HG03060 (cell line): ENCODE results near the gene ABRACL.

Experiments
- ATAC-seq: cut with Tn5 transposase; IDR thresholded peaks from one replicate; pipeline ENCODE4 v1.9.1; 2021; ENCODE audit warnings: low read depth, moderate number of reproducible peaks; ENCODE audit not compliant: unreplicated experiment

Gene ABRACL

GRCh38 chr6:139051396-139052060, 23.0 kb downstream of the ABRACL start:
- no peak for ATAC-seq

DNA sequence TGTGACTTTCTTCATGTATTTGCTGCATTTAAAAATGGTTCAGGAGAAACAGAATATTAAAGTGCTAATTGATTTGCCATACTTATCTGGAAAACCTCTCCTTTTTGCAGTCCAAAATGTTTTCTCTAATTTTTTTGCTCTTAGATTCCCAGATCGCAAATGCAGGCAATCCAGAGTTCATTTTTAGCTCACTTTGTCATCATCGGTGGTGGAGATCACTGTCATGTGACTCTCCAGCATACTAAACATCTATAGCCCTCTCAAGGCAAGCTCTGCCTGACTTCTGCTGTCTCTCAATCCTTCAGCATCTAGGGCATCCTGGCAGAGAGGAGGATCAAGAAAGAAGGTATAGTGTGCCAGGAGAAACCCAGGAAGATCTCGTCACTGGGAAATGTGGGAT, 24.8 kb downstream of the ABRACL start:
- no peak for ATAC-seq

GRCh38 chr6:139054001-139054400, 25.5 kb downstream of the ABRACL start:
- no peak for ATAC-seq

DNA sequence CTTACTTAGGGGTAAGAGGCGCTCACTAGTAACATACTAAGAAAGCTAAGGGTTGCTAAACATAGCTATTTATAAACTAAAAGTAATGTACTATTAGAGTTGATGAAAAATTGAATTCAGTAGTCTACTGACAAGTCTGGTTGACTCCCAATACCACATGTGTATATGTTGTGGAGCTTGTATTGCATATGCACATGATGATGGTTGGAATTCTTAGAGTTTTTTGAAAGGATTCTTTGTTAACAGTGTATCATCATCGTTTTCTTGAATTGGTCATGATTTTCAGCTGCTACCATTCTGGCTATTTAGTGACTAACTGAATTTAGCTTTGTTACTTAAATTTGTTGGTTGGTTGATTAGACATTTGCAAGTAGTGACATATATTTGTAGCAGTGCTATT, 27.2 kb downstream of the ABRACL start:
- ATAC-seq: no peak

DNA sequence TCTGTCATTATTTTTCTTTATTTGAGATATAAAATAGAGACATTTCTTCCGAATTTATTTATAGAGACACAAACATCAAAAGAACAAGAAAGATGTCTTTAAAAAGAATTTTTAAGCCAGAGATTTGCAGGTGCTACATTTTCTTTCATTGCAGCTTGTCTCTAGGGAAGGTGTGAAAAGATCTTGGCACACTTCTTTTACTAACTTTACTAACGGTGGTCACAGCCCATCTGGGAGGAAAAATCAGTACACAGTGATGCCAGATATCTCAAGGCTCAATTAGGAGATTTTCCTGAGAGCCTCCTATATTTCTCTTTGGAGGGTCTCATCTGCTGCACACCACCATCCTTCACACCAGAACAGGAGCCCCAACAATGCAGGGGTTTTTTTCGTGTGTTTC, 29.5 kb downstream of the ABRACL start:
- ATAC-seq: no peak

DNA sequence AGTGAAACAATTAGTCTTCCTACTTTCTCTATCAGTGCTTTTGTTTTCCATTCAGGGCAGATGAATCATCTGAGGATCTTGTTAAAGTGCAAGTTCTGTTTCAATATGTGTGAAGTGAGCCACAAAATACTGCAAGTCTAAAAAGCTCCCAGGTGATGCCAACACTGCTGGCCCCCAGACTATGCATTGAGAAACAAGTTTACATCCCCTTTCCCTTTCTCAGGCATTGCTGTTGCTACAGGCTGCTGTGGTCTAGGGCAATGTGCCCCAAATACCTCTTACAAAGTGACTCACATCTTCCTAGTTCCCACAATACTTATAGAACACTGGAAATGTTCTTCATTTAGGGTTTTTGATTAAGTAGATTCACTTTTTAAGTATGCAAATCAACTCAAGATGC, 31.8 kb downstream of the ABRACL start:
- no peak for ATAC-seq

DNA sequence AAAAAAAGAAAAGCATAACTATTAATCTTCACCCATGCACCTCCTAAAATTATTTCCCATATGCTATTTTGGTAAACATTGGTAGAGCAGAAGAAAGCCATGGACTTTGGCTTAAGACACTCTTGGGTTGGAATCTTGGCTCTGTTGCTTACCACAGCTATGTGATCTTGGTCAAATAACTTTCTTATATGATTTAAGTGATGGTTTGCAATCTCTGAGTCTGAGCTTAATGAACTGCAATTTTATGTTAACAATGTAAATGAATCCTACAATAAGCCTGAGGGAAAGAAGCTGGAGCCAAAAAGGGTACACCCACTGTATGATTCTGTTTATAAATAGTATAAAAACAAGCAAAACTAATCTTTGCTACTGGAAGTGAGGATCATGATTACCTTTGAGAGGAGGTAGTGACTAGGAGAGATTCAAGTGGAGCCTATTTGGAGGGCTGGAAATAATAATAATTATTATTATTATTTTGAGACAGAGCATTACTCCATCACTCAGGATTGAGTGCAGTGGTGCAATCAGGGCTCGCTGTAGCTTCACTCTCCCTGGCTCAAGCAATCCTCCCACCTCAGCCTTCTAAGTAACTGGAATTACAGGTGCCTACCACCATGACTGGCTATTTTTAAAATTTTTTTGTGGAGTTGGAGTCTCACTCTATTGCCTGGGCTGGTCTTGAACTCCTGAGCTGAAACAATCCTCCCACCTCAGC, 34.5 kb downstream of the ABRACL start:
- no peak for ATAC-seq

DNA sequence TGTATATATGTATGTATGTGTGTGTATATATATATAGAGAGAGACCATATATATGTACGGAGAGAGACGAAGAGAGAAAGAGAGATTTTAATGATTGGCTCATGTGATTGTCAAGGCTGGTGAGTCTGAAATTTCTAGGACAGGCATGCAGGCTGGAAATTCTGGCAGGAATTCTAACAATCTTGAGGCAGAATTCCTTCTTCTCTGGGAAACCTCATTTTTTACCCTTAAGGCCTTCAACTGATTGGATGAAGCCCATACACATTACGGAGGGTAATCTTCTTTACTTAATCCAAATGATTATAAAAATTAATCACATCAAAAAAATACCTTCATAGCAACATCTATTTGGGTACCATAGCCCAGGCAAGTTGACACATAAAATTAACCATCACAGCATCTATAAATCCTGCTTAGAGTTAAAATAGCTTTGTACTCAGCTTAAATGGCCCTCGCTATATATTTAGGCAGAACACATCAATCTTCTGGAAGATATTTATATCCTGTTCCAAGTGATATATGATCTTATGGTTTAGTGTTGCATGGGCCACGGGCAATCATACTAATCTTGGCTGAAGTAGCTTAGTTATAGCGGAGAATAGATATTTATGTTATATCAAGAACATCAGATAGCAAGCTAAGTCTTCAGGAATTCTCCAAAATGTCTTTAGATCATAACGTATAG, 36.6 kb downstream of the ABRACL start:
- no peak for ATAC-seq

GRCh38 chr6:139066080-139066479, 37.5 kb downstream of the ABRACL start:
- ATAC-seq: no peak

DNA sequence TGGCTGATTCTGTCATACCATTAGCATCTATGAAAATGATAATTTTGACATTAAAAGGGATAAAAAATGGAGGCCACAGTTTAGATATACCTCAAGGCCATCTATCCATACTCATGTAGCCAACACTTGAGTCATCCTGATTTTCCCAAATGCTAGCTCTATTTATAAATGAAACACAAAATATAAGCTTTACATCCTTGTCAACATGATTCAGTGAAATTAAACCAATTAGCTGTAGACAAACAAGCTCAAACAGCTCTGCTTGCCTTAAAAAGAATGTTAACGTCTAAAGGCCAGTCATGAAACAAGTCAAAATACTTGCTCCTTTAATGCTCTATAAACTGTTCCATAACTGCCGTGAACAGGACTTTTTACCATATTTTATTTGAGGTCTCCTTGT, 40.3 kb downstream of the ABRACL start:
- ATAC-seq: no peak

DNA sequence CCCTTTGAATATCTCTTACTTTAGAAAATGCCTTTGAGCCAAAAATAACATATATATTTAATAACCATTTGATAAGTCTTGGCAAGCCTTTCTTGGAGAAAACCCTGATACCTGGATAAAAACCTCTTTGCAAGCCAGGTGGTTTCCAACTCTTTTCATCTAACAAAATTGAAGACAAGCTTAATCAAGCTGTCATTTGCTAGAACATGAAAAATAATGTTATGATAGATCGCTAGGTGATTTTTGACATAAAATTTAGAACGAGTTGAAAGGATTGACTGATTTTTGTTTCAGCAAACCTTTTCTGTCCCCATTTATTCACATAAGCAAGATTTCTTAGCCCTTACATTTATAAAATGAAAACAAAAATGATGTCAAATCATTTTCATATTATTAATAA, 44.6 kb downstream of the ABRACL start:
- ATAC-seq: no peak

GRCh38 chr6:139079018-139079417, 50.5 kb downstream of the ABRACL start:
- ATAC-seq: no peak

GRCh38 chr6:139080255-139080920, 51.8 kb downstream of the ABRACL start:
- ATAC-seq: no peak

- ATAC-seq: no peak
Measured at GRCh38 chr6:139081471-139081870, 52.9 kb downstream of the ABRACL start.

DNA sequence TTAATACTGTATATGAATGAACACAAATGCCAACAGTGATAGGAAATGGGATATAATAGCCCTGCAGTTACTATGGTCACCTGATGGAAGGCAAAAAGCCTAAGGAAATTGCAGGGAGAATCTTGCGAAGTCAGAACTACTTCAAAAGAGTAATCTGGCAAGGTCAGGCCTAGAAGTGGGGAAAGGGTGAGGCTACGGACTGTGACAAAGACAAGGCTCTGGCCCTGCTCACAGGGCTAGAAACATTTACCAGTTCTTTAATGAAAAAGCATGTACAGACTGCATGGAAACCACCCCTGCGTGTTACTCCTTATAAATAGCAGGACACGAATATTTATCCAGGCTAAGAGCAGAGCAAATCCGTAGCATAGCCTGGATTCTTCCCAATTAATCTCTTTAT, 53.8 kb downstream of the ABRACL start:
- ATAC-seq: no peak

GRCh38 chr6:139091826-139092225, 63.3 kb downstream of the ABRACL start:
- no peak for ATAC-seq
